GM21367 (cell line): Measurements from ENCODE around the gene DDX11.
"Not testable (repeated sequence)": the region's sequence is repeated elsewhere in the genome, so short reads cannot be mapped to it uniquely, and the experiment has no call there.

Experiments
- ATAC-seq: cut with Tn5 transposase; IDR thresholded peaks from one replicate; pipeline ENCODE4 v1.9.1; 2021; ENCODE audit not compliant: unreplicated experiment

The DDX11 gene

DNA sequence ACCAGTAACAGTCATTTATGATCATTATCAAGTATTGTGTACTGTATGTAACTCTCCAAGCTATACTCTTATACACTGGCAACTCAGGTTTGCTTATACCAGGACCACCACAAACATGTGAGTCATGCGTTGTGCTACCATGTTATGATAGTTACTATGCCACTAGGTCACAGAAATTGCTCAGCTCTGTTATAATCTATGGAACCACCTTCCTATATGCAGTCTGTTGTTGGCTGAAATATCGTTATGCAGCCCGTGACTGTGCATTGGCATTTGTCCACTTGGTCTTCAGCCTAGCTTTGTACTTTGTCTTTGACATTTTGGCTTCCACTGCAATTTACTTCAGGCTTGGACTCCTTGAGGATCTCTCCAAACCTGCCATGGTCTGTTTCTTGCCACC lies 7.5 kb upstream of the DDX11 start:
- not testable (repeated sequence) for ATAC-seq

- ATAC-seq: not testable (repeated sequence)
Measured at GRCh38 chr12:31067656-31068055, 6.0 kb upstream of the DDX11 start.

DNA sequence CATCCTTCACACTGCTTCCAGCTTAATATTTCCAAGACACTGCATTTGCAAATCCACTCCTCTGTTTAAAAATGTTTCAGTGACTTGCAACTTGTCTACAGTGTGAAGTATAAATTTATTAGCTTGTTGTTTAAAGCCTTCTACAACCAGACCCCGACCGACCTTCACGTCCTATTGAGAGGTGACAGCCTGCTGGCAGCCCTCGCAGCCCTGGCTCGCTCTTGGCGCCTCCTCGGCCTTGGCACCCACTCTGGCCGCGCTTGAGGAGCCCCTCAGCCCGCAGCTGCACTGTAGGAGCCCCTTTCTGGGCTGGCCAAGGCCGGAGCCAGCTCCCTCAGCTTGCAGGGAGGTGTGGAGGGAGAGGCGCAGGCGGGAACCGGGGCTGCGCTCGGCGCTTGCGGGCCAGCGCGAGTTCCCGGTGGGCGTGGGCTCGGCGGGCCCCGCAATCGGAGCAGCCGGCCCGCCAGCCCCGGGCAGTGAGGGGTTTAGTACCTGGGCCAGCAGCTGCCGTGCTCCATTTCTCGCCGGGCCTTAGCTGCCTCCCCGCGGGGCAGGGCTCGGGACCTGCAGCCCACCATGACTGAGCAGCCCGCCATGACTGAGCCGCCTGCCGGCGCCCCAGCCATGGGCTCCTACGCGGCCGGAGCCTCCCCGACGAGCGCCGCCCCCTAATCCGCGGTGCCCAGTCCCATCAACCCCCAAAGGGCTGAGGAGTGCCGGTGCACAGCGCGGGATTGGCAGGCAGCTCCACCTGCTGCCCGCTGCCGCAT lies 2.5 kb upstream of the DDX11 start:
- ATAC-seq: not testable (repeated sequence)

- ATAC-seq: not testable (repeated sequence)
Measured at GRCh38 chr12:31072962-31073361, 698 bp upstream of the DDX11 start.

GRCh38 chr12:31074333-31074874 lies 744 bp downstream of the DDX11 start:
- peak; percentile 41 for ATAC-seq

GRCh38 chr12:31076150-31076549 lies 2.5 kb downstream of the DDX11 start:
- not testable (repeated sequence) for ATAC-seq

DNA sequence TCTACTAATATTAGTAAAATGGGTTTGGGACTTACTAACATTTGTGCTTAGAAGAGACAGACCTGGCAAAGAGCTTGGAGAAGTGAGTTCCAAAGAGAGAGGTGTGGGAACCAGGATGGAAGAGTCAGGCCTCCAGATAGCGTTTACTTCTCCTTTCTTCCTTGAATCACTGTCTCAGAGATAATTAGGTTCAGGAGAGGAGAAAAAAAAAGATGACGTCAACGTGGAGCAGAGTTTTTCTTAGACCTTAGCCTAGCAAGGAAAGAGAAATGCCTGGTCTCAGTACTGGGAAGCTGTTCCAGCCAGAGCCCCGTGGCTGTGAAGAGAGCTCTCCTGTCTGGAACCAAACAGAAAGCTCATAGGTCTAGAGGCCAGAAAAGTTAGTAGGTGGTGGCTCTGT lies 3.4 kb downstream of the DDX11 start:
- not testable (repeated sequence) for ATAC-seq

GRCh38 chr12:31077998-31078397 lies 4.3 kb downstream of the DDX11 start:
- ATAC-seq: not testable (repeated sequence)

GRCh38 chr12:31079421-31079820 lies 5.8 kb downstream of the DDX11 start:
- not testable (repeated sequence) for ATAC-seq

GRCh38 chr12:31080221-31080620 lies 6.6 kb downstream of the DDX11 start:
- not testable (repeated sequence) for ATAC-seq

DNA sequence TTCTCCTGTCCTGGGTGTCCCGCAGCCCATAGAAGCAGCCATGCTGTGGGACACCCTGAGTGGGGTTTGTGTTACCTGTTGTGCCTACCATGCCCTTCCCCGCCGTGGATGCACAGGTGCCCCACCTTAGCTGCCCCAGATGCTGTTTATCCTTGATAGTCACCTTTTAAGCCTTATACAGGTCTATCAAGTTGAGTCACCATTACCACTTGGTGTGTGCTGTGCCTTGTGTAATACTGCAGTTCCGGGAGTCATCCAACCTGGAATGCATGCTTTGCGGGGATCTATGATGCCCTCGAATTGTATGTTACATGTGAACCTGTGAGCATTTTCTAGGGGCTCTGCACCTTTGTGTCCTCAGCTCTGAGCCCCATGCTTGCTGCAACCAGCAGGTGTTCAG lies 7.6 kb downstream of the DDX11 start:
- ATAC-seq: not testable (repeated sequence)

DNA sequence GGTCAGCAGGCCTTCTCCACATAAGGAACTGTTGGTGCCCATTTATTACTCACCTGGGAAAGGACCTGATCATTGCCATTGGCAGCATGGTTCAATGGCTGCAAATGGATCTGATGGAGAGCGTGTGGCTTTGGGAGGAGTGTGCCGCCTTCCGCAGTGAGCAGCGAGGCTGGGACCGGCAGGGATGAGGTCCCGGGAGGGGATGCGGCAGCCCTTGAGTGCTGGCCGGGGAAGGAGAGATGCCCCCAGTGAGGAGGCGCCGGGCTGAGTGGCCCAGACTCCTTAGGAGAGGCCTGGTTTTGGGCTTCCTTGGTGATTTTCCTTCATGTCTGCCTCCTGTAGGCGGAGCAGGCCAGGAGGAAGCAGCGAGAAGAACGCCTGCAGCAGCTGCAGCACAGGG lies 10.6 kb downstream of the DDX11 start:
- not testable (repeated sequence) for ATAC-seq

GRCh38 chr12:31086032-31086431 lies 12.4 kb downstream of the DDX11 start:
- ATAC-seq: not testable (repeated sequence)

DNA sequence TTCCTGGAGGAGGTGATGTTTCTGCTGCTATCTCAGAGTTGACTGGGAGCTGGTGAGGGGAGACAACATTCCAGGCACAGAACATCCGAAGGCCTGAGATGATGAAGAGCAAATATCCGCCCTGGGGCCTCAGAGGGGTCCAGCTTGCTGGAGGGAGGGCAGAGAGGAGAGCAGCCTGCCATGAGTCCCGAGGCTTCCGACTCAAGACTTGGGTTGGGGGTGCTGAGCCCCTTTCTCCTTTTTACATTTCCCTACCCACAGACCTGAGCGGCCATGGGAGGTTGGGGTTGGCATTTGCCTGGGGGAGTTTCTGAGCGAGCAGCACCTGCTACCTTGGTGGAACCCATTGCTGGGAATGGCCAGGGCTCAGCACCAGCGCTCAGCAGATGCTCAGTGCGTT lies 13.8 kb downstream of the DDX11 start:
- ATAC-seq: not testable (repeated sequence)

DNA sequence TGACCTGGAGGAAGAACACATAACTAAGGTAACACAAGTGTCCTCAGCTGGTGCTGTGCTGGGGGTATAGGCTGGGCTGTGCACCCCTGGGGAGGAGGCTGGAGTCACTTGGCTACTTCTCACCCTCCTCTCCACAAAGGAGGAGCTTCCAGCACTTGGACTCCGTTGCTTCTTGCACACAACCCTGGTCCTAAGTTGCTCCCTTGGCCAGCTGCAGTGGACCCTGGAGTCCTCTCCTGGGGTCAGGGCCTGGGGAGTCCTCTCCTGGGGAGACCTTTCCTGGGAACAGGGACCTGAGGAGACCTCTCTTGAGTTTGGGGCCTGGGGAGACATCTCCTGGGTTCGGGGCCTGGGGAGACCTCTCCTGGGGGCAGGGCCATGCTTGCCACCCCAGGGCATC lies 14.3 kb downstream of the DDX11 start:
- ATAC-seq: not testable (repeated sequence)

DNA sequence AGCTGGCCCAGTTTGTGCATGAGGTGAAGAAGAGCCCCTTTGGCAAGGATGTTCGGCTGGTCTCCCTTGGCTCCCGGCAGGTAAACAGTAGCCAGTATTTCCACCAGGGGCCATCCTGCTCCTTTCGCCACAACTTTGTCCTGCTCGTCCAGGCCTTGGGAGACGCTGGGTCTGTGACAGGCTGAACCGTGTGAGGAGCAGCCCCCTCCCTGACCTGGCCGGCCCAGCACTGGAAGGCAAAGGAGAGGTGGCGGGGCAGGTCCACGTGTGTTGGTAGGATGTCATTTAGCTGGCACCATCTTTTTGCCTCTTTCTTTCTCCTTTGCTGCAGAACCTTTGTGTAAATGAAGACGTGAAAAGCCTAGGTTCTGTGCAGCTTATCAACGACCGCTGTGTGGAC lies 15.4 kb downstream of the DDX11 start:
- no peak for ATAC-seq

- not testable (repeated sequence) for ATAC-seq
Measured at GRCh38 chr12:31091629-31092028, 18.0 kb downstream of the DDX11 start.

- not testable (repeated sequence) for ATAC-seq
Measured at GRCh38 chr12:31092718-31093117, 19.1 kb downstream of the DDX11 start.

DNA sequence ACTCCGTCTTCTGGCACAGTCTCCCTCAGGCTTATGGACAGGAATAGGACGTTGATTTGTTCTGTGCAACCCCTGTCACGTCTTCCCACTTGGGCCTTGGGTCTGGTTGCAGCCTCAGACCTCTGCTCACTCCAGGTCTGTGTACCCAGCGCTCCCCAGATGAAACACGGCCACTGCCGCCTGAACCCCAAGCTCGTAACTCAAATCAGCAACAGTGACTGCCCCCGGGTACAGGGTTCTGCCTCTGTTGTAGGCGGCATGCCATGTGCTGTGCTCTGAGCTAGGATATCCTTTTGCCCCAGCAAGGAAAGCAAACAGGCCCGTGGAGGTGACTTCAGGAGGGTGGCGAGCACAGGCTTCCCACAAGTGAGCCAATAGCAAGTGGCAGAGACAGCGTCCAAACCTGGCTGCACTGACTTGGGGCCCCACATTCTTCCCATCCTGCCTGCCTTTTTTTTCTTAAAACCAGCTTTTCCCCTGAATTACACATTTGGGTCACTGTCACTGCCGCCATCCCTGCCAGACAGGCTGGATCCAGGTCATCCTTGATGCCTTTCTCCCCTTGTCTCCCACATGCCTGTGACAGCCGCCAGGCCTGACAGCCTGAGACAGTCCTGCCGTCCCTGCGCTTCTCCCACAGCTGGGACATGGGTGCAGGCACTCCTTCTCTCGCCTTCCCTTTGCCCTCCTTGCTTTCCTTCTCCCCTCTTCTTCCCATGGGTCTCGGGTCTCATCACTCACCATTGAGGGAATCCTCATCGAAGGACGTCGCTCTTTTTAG lies 21.6 kb downstream of the DDX11 start:
- not testable (repeated sequence) for ATAC-seq

- not testable (repeated sequence) for ATAC-seq
Measured at GRCh38 chr12:31096251-31097065, 22.8 kb downstream of the DDX11 start.

- ATAC-seq: not testable (repeated sequence)
Measured at GRCh38 chr12:31097819-31098218, 24.2 kb downstream of the DDX11 start.
